H9 (cell line): ENCODE measurements around the gene OR2H1. TPM values are rescaled to one million over a fixed set of nuclear protein-coding genes. Genes with fewer than 3 reads are reported as not detected.

Experiments used
- DNase-seq: peaks from one replicate; pipeline ENCODE4 v3.0.0-alpha.2; 2017
- H2AFZ ChIP-seq: one replicate; pipeline ENCODE4 v1.6.1; 2013; ENCODE audit warnings: mild to moderate bottlenecking, low read length, control low read depth, moderate library complexity
- H2AK5ac ChIP-seq: 2 replicates; pipeline ENCODE4 v1.6.1; 2013; ENCODE audit warnings: low read length, control low read depth, mixed read lengths; ENCODE audit not compliant: insufficient read length
- H2BK120ac ChIP-seq: one replicate; pipeline ENCODE4 v1.6.1; 2013; ENCODE audit warnings: low read depth, mild to moderate bottlenecking, low read length, control low read depth, inconsistent platforms; ENCODE audit not compliant: poor library complexity, severe bottlenecking
- H2BK12ac ChIP-seq: 2 replicates; pipeline ENCODE4 v1.6.1; 2013; ENCODE audit warnings: low read length, control low read depth, mixed read lengths, low read depth; ENCODE audit not compliant: insufficient read length
- H2BK15ac ChIP-seq: 2 replicates; pipeline ENCODE4 v1.6.1; 2013; ENCODE audit warnings: low read depth, low read length, control low read depth
- H2BK20ac ChIP-seq: one replicate; pipeline ENCODE4 v1.6.1; 2013; ENCODE audit warnings: low read depth, mild to moderate bottlenecking, low read length, control low read depth, inconsistent platforms; ENCODE audit not compliant: poor library complexity, severe bottlenecking
- H2BK5ac ChIP-seq: 2 replicates; pipeline ENCODE4 v1.6.1; 2013; ENCODE audit warnings: low read length, control low read depth, mixed read lengths; ENCODE audit not compliant: insufficient read length
- H3K14ac ChIP-seq: 2 replicates; pipeline ENCODE4 v1.6.1; 2013; ENCODE audit warnings: low read length, control low read depth; ENCODE audit not compliant: insufficient read depth
- H3K18ac ChIP-seq: 2 replicates; pipeline ENCODE4 v1.6.1; 2013; ENCODE audit warnings: low read depth, mild to moderate bottlenecking, mixed read lengths, low read length, control low read depth; ENCODE audit not compliant: insufficient read length
- H3K23ac ChIP-seq: 2 replicates; pipeline ENCODE4 v1.6.1; 2013; ENCODE audit warnings: low read length, control low read depth, mixed read lengths, low read depth; ENCODE audit not compliant: insufficient read length
- H3K23me2 ChIP-seq: 2 replicates; pipeline ENCODE4 v1.6.1; 2013; ENCODE audit warnings: low read depth, mild to moderate bottlenecking, mixed read lengths, low read length, control low read depth; ENCODE audit not compliant: insufficient read length, poor library complexity, severe bottlenecking
- H3K27ac ChIP-seq: 2 replicates; pipeline ENCODE4 v1.5.1; 2013; ENCODE audit warnings: low read length, control low read depth, mixed read lengths, low read depth; ENCODE audit not compliant: insufficient read length
- H3K27me3 ChIP-seq: 2 replicates; pipeline ENCODE4 v1.6.1; 2013; ENCODE audit warnings: low read length, control low read depth, inconsistent platforms; ENCODE audit not compliant: insufficient read depth
- H3K4ac ChIP-seq: 2 replicates; pipeline ENCODE4 v1.6.1; 2013; ENCODE audit warnings: low read depth, mild to moderate bottlenecking, control low read depth, inconsistent platforms, low read length, moderate library complexity
- H3K4me1 ChIP-seq: 2 replicates; pipeline ENCODE4 v1.6.1; 2013; ENCODE audit warnings: low read length, control low read depth, inconsistent platforms; ENCODE audit not compliant: insufficient read depth
- H3K4me2 ChIP-seq: 2 replicates; pipeline ENCODE4 v1.6.1; 2013; ENCODE audit warnings: low read length, control low read depth, mixed read lengths; ENCODE audit not compliant: insufficient read length, insufficient read depth
- H3K56ac ChIP-seq: 2 replicates; pipeline ENCODE4 v1.6.1; 2013; ENCODE audit warnings: low read depth, mild to moderate bottlenecking, mixed read lengths, low read length, control low read depth; ENCODE audit not compliant: insufficient read length
- H3K79me1 ChIP-seq: 2 replicates; pipeline ENCODE4 v1.6.1; 2013; ENCODE audit warnings: low read depth, mild to moderate bottlenecking, moderate library complexity, low read length, control low read depth, inconsistent platforms; ENCODE audit not compliant: insufficient read depth, poor library complexity, severe bottlenecking
- H3K79me2 ChIP-seq: 2 replicates; pipeline ENCODE4 v1.6.1; 2013; ENCODE audit warnings: low read length, control low read depth, inconsistent platforms; ENCODE audit not compliant: insufficient read depth
- H3K9ac ChIP-seq: 2 replicates; pipeline ENCODE4 v1.6.1; 2013; ENCODE audit warnings: low read length, control low read depth, mixed read lengths; ENCODE audit not compliant: insufficient read length; ENCODE audit errors: extremely low read depth
- H3K9me3 ChIP-seq: one replicate; pipeline ENCODE4 v1.6.1; 2013; ENCODE audit warnings: low read depth, low read length, inconsistent platforms; ENCODE audit not compliant: control insufficient read depth
- H3T11ph ChIP-seq: one replicate; pipeline ENCODE4 v1.6.1; 2013; ENCODE audit warnings: mild to moderate bottlenecking, low read length, control low read depth, inconsistent platforms
- H4K20me1 ChIP-seq: one replicate; pipeline ENCODE4 v1.6.1; 2013; ENCODE audit not compliant: control insufficient read depth, insufficient read length, insufficient read depth
- H4K5ac ChIP-seq: 2 replicates; pipeline ENCODE4 v1.6.1; 2013; ENCODE audit warnings: low read depth, mild to moderate bottlenecking, mixed read lengths, low read length, control low read depth; ENCODE audit not compliant: insufficient read length
- H4K8ac ChIP-seq: replicated peaks from 2 replicates; pipeline ENCODE4 v1.6.1; 2013; ENCODE audit warnings: low read length, control low read depth, mixed read lengths, low read depth; ENCODE audit not compliant: insufficient read length
- H4K91ac ChIP-seq: 2 replicates; pipeline ENCODE4 v1.6.1; 2013; ENCODE audit warnings: low read depth, mild to moderate bottlenecking, moderate library complexity, mixed read lengths, low read length, control low read depth; ENCODE audit not compliant: insufficient read length
- H3K27ac Mint-ChIP-seq, 3 experiments: 2 replicates in 2 of 3; 3 replicates in 1 of 3; pipeline ENCODE4 v1.8.0; 2020 to 2021; ENCODE audit warnings: mixed read lengths in 3 of 3, mild to moderate bottlenecking in 1 of 3, moderate library complexity in 1 of 3
- H3K27me3 Mint-ChIP-seq: 2 replicates; pipeline ENCODE4 v1.8.0; 2021; ENCODE audit warnings: low read depth, mild to moderate bottlenecking, moderate library complexity, mixed read lengths
- H3K36me3 Mint-ChIP-seq, 3 experiments: 2 replicates in 2 of 3; 3 replicates in 1 of 3; pipeline ENCODE4 v1.8.0; 2020 to 2021; ENCODE audit warnings: low read depth in 3 of 3, mixed read lengths in 3 of 3; ENCODE audit not compliant: insufficient read depth in 1 of 3
- H3K4me1 Mint-ChIP-seq, 2 experiments: 2 replicates each; pipeline ENCODE4 v1.8.0; 2020; ENCODE audit warnings: mixed read lengths in 2 of 2
- H3K4me3 Mint-ChIP-seq, 2 experiments: 2 replicates in 1 of 2; 3 replicates in 1 of 2; pipeline ENCODE4 v1.8.0; 2020 to 2021; ENCODE audit warnings: mild to moderate bottlenecking in 2 of 2, mixed read lengths in 2 of 2, moderate library complexity in 1 of 2
- H3K9me3 Mint-ChIP-seq, 2 experiments: 2 replicates in 1 of 2; 3 replicates in 1 of 2; pipeline ENCODE4 v1.8.0; 2020; ENCODE audit warnings: mild to moderate bottlenecking in 2 of 2, mixed read lengths in 2 of 2, moderate library complexity in 1 of 2
- CTCF ChIP-seq: fragments of 200-600 bp; sonication (generic); conservative IDR thresholded peaks from 3 replicates; pipeline ENCODE4 v1.8.0; 2021; ENCODE audit warnings: antibody characterized with exemption, mild to moderate bottlenecking
- WGBS: extraction: QIAGEN DNeasy Blood & Tissue Kit; methylation state at CpG from one replicate; pipeline ENCODE4 v1.1.7; 2013; ENCODE audit warnings: missing lambda C conversion rate, low lambda C conversion rate, mixed read lengths; ENCODE audit not compliant: insufficient read length; ENCODE audit errors: extremely low coverage; 5-methylcytosine and 5-hydroxymethylcytosine counted together
- total RNA-seq: library from RNA; stranded (reverse); gene quantifications from 2 replicates; pipeline ENCODE4 v1.2.1, GENCODE V29; 2021

Gene OR2H1
- total RNA-seq, 1 experiment from 2014 or later, result not detected

- no peaks in the 10 kb centered on the region for H3K9me3 Mint-ChIP-seq
- no peak overlapping the region for H3K14ac ChIP-seq
- no peak overlapping the region for H3K27ac Mint-ChIP-seq
- no peaks in the 10 kb centered on the region for H3K36me3 Mint-ChIP-seq
- no peak overlapping the region for H2AFZ ChIP-seq
- peaks cover 3% of the 10 kb centered on the region; the same call in 1 of the 2 replicates for H3K27me3 Mint-ChIP-seq
- no peak overlapping the region for H3K4me3 Mint-ChIP-seq
- H3K79me1 ChIP-seq, result no peaks in the 10 kb centered on the region
- H2BK20ac ChIP-seq, result no peak overlapping the region
- no peak overlapping the region for H3K4me2 ChIP-seq
- H3K4me1 ChIP-seq, result no peaks in the 10 kb centered on the region
- H3K9ac ChIP-seq, result no peak overlapping the region
- no peak overlapping the region for H2BK5ac ChIP-seq
- H3K27me3 ChIP-seq, result no peaks in the 10 kb centered on the region
- no peaks in the 10 kb centered on the region for H3K23me2 ChIP-seq
- DNase-seq, result no peak
- H2AK5ac ChIP-seq, result no peak overlapping the region
- H3K9me3 ChIP-seq, result no peaks in the 10 kb centered on the region
- no peaks in the 10 kb centered on the region for H4K20me1 ChIP-seq
- H3K18ac ChIP-seq, result no peak overlapping the region
- no peak overlapping the region for H3K56ac ChIP-seq
- peaks cover 0 to 8% of the 10 kb centered on the region in 2 experiments; a peak in 3 of 4 replicates for H3K4me1 Mint-ChIP-seq
- TF ChIP-seq CTCF, result no peak
- no peak overlapping the region for H3K4ac ChIP-seq
- H3K27ac ChIP-seq, result no peak overlapping the region
- no peak overlapping the region for H4K91ac ChIP-seq
- no CpG with 5 or more reads among the region's 4 CpGs for WGBS
- H3K23ac ChIP-seq, result no peak overlapping the region
- H3T11ph ChIP-seq, result no peak overlapping the region
- no peak overlapping the region for H2BK15ac ChIP-seq
- H3K79me2 ChIP-seq, result no peaks in the 10 kb centered on the region
- no peak overlapping the region for H2BK12ac ChIP-seq
- no peak overlapping the region for H4K8ac ChIP-seq
- no peak overlapping the region for H4K5ac ChIP-seq
- H2BK120ac ChIP-seq, result no peak overlapping the region
Measured at GRCh38 chr6:29496961-29497360, 40.0 kb downstream of the OR2H1 start.
